Measurements from ENCODE around the gene TBC1D21.

DNA sequence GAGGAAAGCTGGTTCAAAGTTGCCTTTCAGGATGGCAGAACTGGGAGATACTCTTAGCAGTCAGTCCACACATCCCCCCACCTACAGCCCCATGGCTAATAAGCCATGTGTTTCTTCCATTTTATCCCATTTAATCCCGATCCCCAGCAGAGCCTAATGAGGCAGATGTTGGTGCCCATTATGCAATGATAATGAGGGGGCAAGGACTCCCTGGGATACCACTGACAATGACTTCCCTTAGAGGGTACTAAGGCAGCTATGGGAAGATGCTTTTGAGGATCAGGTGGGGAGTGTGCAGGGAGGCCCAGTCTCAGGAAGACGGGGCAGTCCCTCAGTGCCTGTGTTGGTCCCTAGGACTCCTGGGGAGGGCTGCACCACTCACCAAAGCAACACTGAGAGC, 43.8 kb upstream of the TBC1D21 start:
- TF ChIP-seq EZH2 (IDR thresholded peaks at IDR 0.05; ENCODE audit: borderline replicate concordance, low read length), result no peak
- TF ChIP-seq, protein P1, sequence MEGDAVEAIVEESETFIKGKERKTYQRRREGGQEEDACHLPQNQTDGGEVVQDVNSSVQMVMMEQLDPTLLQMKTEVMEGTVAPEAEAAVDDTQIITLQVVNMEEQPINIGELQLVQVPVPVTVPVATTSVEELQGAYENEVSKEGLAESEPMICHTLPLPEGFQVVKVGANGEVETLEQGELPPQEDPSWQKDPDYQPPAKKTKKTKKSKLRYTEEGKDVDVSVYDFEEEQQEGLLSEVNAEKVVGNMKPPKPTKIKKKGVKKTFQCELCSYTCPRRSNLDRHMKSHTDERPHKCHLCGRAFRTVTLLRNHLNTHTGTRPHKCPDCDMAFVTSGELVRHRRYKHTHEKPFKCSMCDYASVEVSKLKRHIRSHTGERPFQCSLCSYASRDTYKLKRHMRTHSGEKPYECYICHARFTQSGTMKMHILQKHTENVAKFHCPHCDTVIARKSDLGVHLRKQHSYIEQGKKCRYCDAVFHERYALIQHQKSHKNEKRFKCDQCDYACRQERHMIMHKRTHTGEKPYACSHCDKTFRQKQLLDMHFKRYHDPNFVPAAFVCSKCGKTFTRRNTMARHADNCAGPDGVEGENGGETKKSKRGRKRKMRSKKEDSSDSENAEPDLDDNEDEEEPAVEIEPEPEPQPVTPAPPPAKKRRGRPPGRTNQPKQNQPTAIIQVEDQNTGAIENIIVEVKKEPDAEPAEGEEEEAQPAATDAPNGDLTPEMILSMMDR (conservative IDR thresholded peaks at IDR 0.05 in 1 of 2, IDR thresholded peaks at IDR 0.05 in 1 of 2; ENCODE audit: extremely low read depth in 1 of 2, insufficient read depth in 1 of 2, low read depth in 1 of 2, low read length in 2 of 2), result no peak

All from mammary epithelial cell (primary cell).